A549 (cell line): Measurements from ENCODE around the gene TMEM174. TPM values are rescaled to one million over a fixed set of nuclear protein-coding genes. Genes with fewer than 3 reads are reported as not detected.

Experiments used
- ATAC-seq, 2 experiments: fragments of 200-7000 bp in 1 of 2; fragments of >200 bp in 1 of 2; cut with Nextera tagmentation in 1 of 2; cut with Tn5 transposase in 1 of 2; 3 replicates each; pipeline versions ENCODE4 v1.8.0 to v1.9.1; 2018 to 2020; ENCODE audit warnings: mild to moderate bottlenecking in 1 of 2, moderate library complexity in 1 of 2
- CTCF ChIA-PET: fragments of 300-600 bp; sonication (Branson Sonifier 250); formaldehyde crosslinking; extraction: SDS; loops from one replicate; lab custom pipeline; 2021; ENCODE audit warnings: antibody characterized with exemption, inconsistent platforms; lab: Yijun Ruan, JAX
- POLR2A ChIA-PET: fragments of 350-600 bp; formaldehyde crosslinking; extraction: SDS; loops from one replicate; lab custom pipeline; 2021; ENCODE audit warnings: antibody characterized with exemption, inconsistent platforms; lab: Yijun Ruan, JAX
- DNase-seq, 2 experiments: peaks; one replicate each; pipeline versions ENCODE4 v3.0.0 to v3.0.0-alpha.2; 2011 to 2016; ENCODE audit warnings: low read depth in 1 of 2, low spot score in 1 of 2
- FAIRE-seq: peaks from 2 replicates; lab custom pipeline; 2011; peaks lifted over from hg19 to GRCh38; lab: Jason Lieb, UNC
- H3K27ac ChIP-seq, 2 experiments: fragments of >200 bp; sonication (Bioruptor Twin); formaldehyde crosslinking; 3 replicates each; pipeline ENCODE4 v1.5.1; 2016 to 2017
- H3K4me1 ChIP-seq: fragments of >200 bp; sonication (Bioruptor Twin); formaldehyde crosslinking; 3 replicates; pipeline ENCODE4 v1.6.1; 2016
- H3K4me2 ChIP-seq: fragments of >200 bp; sonication (Bioruptor Twin); formaldehyde crosslinking; 3 replicates; pipeline ENCODE4 v1.6.1; 2016
- H3K4me3 ChIP-seq: fragments of >200 bp; sonication (Bioruptor Twin); formaldehyde crosslinking; 3 replicates; pipeline ENCODE4 v1.5.1; 2016
- H3K9me3 ChIP-seq: fragments of >200 bp; sonication (Bioruptor Twin); formaldehyde crosslinking; 3 replicates; pipeline ENCODE4 v1.6.1; 2016
- BHLHE40 ChIP-seq: IDR thresholded peaks from 2 replicates; pipeline ENCODE4 v1.6.1; 2012; ENCODE audit warnings: low read depth, low read length, inconsistent platforms
- CBX2 ChIP-seq: fragments of 200-600 bp; sonication (generic); IDR thresholded peaks from 2 replicates; pipeline ENCODE4 v1.6.1; 2016; ENCODE audit warnings: low read depth, mild to moderate bottlenecking, borderline replicate concordance
- CEBPB ChIP-seq, 2 experiments: fragments of >200 bp in 1 of 2; sonication (Bioruptor Twin) in 1 of 2; formaldehyde crosslinking in 1 of 2; IDR thresholded peaks; 2 replicates each; pipeline ENCODE4 v1.6.1; 2012 to 2016
- CHD2 ChIP-seq: fragments of 150-350 bp; IDR thresholded peaks from 2 replicates; pipeline ENCODE4 v1.6.1; 2014; ENCODE audit warnings: low read length; ENCODE audit not compliant: partially characterized antibody
- E2F6 ChIP-seq: IDR thresholded peaks from 2 replicates; pipeline ENCODE4 v1.6.1; 2012; ENCODE audit warnings: low read depth, borderline replicate concordance
- EHMT2 ChIP-seq: fragments of 200-600 bp; sonication (generic); IDR thresholded peaks from 2 replicates; pipeline ENCODE4 v1.6.1; 2016; ENCODE audit warnings: antibody characterized with exemption, low read depth, mild to moderate bottlenecking, moderate library complexity
- HES2 ChIP-seq: fragments of >200 bp; sonication (Bioruptor Twin); formaldehyde crosslinking; IDR thresholded peaks from 2 replicates; pipeline ENCODE4 v1.6.1; 2016
- HMGXB4 ChIP-seq: fragments of 250-450 bp; sonication (Bioruptor Pico); IDR thresholded peaks from 2 replicates; pipeline ENCODE4 v1.5.0; 2021; ENCODE audit warnings: mild to moderate bottlenecking, moderate library complexity, borderline replicate concordance
- HOXB13 ChIP-seq: fragments of 250-450 bp; sonication (Bioruptor Pico); IDR thresholded peaks from 2 replicates; pipeline ENCODE4 v1.5.0; 2020; ENCODE audit warnings: low read depth, mild to moderate bottlenecking, moderate library complexity
- NFE2L2 ChIP-seq: fragments of 150-350 bp; conservative IDR thresholded peaks from 2 replicates; pipeline ENCODE4 v1.6.1; 2014; ENCODE audit warnings: low read length
- RCOR1 ChIP-seq: fragments of 150-350 bp; IDR thresholded peaks from 2 replicates; pipeline ENCODE4 v1.6.1; 2014; ENCODE audit warnings: antibody characterized with exemption, low read length, low read depth
- REST ChIP-seq: fragments of 200-600 bp; sonication (generic); IDR thresholded peaks from 2 replicates; pipeline ENCODE4 v1.6.1; 2016; ENCODE audit warnings: antibody characterized with exemption, mild to moderate bottlenecking, moderate library complexity
- RFX5 ChIP-seq: fragments of 450-650 bp; IDR thresholded peaks from 2 replicates; pipeline ENCODE4 v1.7.1; 2014; ENCODE audit warnings: antibody characterized with exemption, mild to moderate bottlenecking, moderate library complexity
- SMC3 ChIP-seq: fragments of >200 bp; sonication (Bioruptor Twin); formaldehyde crosslinking; IDR thresholded peaks from 3 replicates; pipeline ENCODE4 v1.6.1; 2018; ENCODE audit warnings: inconsistent platforms
- USF2 ChIP-seq: fragments of 450-650 bp; IDR thresholded peaks from 2 replicates; pipeline ENCODE4 v1.6.1; 2014; ENCODE audit warnings: antibody characterized with exemption
- ZC3H11A ChIP-seq: fragments of 450-650 bp; IDR thresholded peaks from 2 replicates; pipeline ENCODE4 v1.6.1; 2014; ENCODE audit warnings: antibody characterized with exemption, mild to moderate bottlenecking
- ZSCAN20 ChIP-seq: fragments of 250-450 bp; sonication (Bioruptor Pico); IDR thresholded peaks from 2 replicates; pipeline ENCODE4 v1.8.0; 2022; ENCODE audit warnings: mild to moderate bottlenecking, moderate library complexity
- WGBS: methylation state at CpG from one replicate; pipeline ENCODE4 v1.1.6; 2017; ENCODE audit errors: missing lambda C conversion rate; 5-methylcytosine and 5-hydroxymethylcytosine counted together
- polyA minus RNA-seq: library from RNA; depleted of rRNA, polyadenylated mRNA; stranded (reverse); fragments of >200 nt; gene quantifications from 2 replicates; pipeline ENCODE4 v1.2.3, GENCODE V29; 2011; rRNA and poly(A)+ RNA removed
- polyA plus RNA-seq, 4 experiments: library from polyadenylated mRNA; depleted of rRNA in 3 of 4; stranded (reverse); fragments of >200 nt; fragmentation: RNase III in 1 of 4; extraction: RNeasy Plus Mini Kit Qiagen cat#74134 plus additional on column Dnase treatment in 1 of 4; gene quantifications; 2 replicates in 3 of 4; 3 replicates in 1 of 4; pipeline ENCODE4 v1.2.3, GENCODE V29; 2011 to 2017

TMEM174 gene
- polyA plus RNA-seq (2011; rRNA removed), result not detected in 2 replicates
- polyA plus RNA-seq (2012; cell fraction: cytosol; rRNA removed), result not detected in 2 replicates
- not detected in 2 replicates for polyA plus RNA-seq (2012; cell fraction: nucleus; rRNA removed)
- polyA plus RNA-seq (2017; fragmentation: RNase III; extraction: RNeasy Plus Mini Kit Qiagen cat#74134 plus additional on column Dnase treatment), result not detected in 3 replicates
- not detected in 2 replicates for polyA minus RNA-seq

- H3K4me2 ChIP-seq, result no peak within 1 kb of the TSS
- ATAC-seq (no peak), DNase-seq (no peak), FAIRE-seq (no peak)
- no peak within 1 kb of the TSS for H3K4me3 ChIP-seq
- peaks cover 9% of the 10 kb centered on the region for H3K9me3 ChIP-seq
- ChIA-PET CTCF (interaction anchor here (1.0 to 1.1 kb wide), 3 partner anchors 29 to 87 kb away, joined by 3 read pairs; no protein-coding TSS in a partner anchor), POLR2A (no interaction called here)
- WGBS, result 93% methylated on average over 4 of the region's 5 CpGs
- TF ChIP-seq BHLHE40, result no peak
- TF ChIP-seq ZC3H11A, result no peak
- TF ChIP-seq CBX2, result no peak
- no peak for TF ChIP-seq SMC3
- TF ChIP-seq HOXB13 (CRISPR knock-in tag), result no peak
- TF ChIP-seq CHD2, result no peak
- TF ChIP-seq CEBPB (IDR thresholded peaks at IDR 0.05), result no peak
- no peak for TF ChIP-seq RFX5
- H3K27ac ChIP-seq, result no peak within 1 kb of the TSS
- no peaks in the 10 kb centered on the region for H3K4me1 ChIP-seq
These were observed at the start of gene TMEM174 for GRCh38 chr5:73172951-73173350. Gene TMEM174, plus strand, starts transcription at chr5:73173193. Its CDS starts 51 bp downstream, at chr5:73173244.

GRCh38 chr5:73125289-73125688, 47.7 kb upstream of the TMEM174 start:
- ChIA-PET POLR2A (no interaction called here), CTCF (interaction anchor here (1.6 to 2.0 kb wide), 2 partner anchors 10 to 42 kb away, joined by 3 to 6 read pairs; no protein-coding TSS in a partner anchor)
- DNase-seq, result no peak
- Histone ChIP-seq H3K4me3 (no peak overlapping the region), H3K9me3 (no peaks in the 10 kb centered on the region), H3K4me1 (peaks cover 11% of the 10 kb centered on the region; the same call in 2 of the 3 replicates), H3K4me2 (no peak overlapping the region), H3K27ac (no peak overlapping the region)
- no peak for ATAC-seq
- TF ChIP-seq REST (no peak), HES2 (no peak), USF2 (no peak), BHLHE40 (no peak), ZSCAN20 (CRISPR knock-in tag) (no peak), E2F6 (no peak), NFE2L2 (no peak), RCOR1 (no peak), EHMT2 (no peak), HMGXB4 (CRISPR knock-in tag) (no peak), ZC3H11A (no peak)
- no peak for FAIRE-seq
- 57% methylated on average over 4 of the region's 4 CpGs for WGBS
